DOHH2 (cell line): ENCODE data around the gene AGBL1.

ENCODE experiments used
- H3F3A ChIP-seq: fragments of 200-600 bp; sonication (generic), shearing (Covaris generic); 2 replicates; pipeline ENCODE4 v1.6.0; 2016; ENCODE audit warnings: antibody characterized with exemption, mild to moderate bottlenecking; ENCODE audit not compliant: control insufficient read depth, insufficient read depth
- H3K27ac ChIP-seq: fragments of 200-600 bp; sonication (generic); 2 replicates; pipeline ENCODE4 v1.5.1; 2014; ENCODE audit warnings: low read depth, mild to moderate bottlenecking, low read length, moderate library complexity
- H3K27me3 ChIP-seq: fragments of 200-600 bp; sonication (generic); 2 replicates; pipeline ENCODE4 v1.6.1; 2014; ENCODE audit warnings: mild to moderate bottlenecking, low read length, mixed read lengths; ENCODE audit not compliant: control insufficient read depth
- H3K36me3 ChIP-seq: fragments of 200-600 bp; sonication (generic); 2 replicates; pipeline ENCODE4 v1.6.1; 2014; ENCODE audit warnings: mild to moderate bottlenecking, low read length, moderate library complexity, mixed read lengths; ENCODE audit not compliant: control insufficient read depth
- H3K4me1 ChIP-seq: fragments of 200-600 bp; sonication (generic); 2 replicates; pipeline ENCODE4 v1.6.1; 2014; ENCODE audit warnings: mild to moderate bottlenecking, low read length, mixed read lengths; ENCODE audit not compliant: control insufficient read depth
- H3K4me2 ChIP-seq: fragments of 200-600 bp; sonication (generic); 2 replicates; pipeline ENCODE4 v1.6.0; 2014; ENCODE audit warnings: mild to moderate bottlenecking, low read length, moderate library complexity
- H3K4me3 ChIP-seq: fragments of 200-600 bp; sonication (generic); 2 replicates; pipeline ENCODE4 v1.5.1; 2014; ENCODE audit warnings: mild to moderate bottlenecking, low read length, mixed read lengths
- H3K79me2 ChIP-seq: fragments of 200-600 bp; sonication (generic); 2 replicates; pipeline ENCODE4 v1.6.1; 2014; ENCODE audit warnings: mild to moderate bottlenecking, low read length, mixed read lengths; ENCODE audit not compliant: control insufficient read depth
- H3K9me2 ChIP-seq: fragments of 200-600 bp; sonication (generic); replicated peaks from 2 replicates; pipeline ENCODE4 v1.6.1; 2014; ENCODE audit warnings: mild to moderate bottlenecking, low read length, mixed read lengths; ENCODE audit not compliant: control insufficient read depth
- H3K9me3 ChIP-seq: fragments of 200-600 bp; sonication (generic); 2 replicates; pipeline ENCODE4 v1.6.1; 2014; ENCODE audit warnings: antibody characterized with exemption, low read length, mixed read lengths; ENCODE audit not compliant: control insufficient read depth, insufficient read depth
- H4K20me1 ChIP-seq: fragments of 200-600 bp; sonication (generic); 2 replicates; pipeline ENCODE4 v1.6.0; 2014; ENCODE audit warnings: low read depth, mild to moderate bottlenecking, antibody characterized with exemption, low read length, moderate library complexity; ENCODE audit not compliant: control insufficient read depth, insufficient read depth
- CTCF ChIP-seq: fragments of 200-600 bp; sonication (generic); IDR thresholded peaks from one replicate; pipeline ENCODE4 v1.5.1; 2014; ENCODE audit warnings: antibody characterized with exemption, mild to moderate bottlenecking, low read depth, low read length; ENCODE audit not compliant: poor library complexity, severe bottlenecking
- EZH2phosphoT487 ChIP-seq: fragments of 200-600 bp; sonication (generic); IDR thresholded peaks from 2 replicates; pipeline ENCODE4 v1.6.1; 2017; ENCODE audit warnings: borderline replicate concordance, mild to moderate bottlenecking, antibody characterized with exemption, low read length, moderate library complexity, mixed read lengths

Gene AGBL1

GRCh38 chr15:86623236-86623635 is 543.6 kb downstream of the AGBL1 start:
- Histone ChIP-seq H3K9me2 (no peaks in the 10 kb centered on the region), H3K4me2 (no peak overlapping the region), H3K9me3 (no peaks in the 10 kb centered on the region), H3K27me3 (no peaks in the 10 kb centered on the region; the same call in 1 of the 2 replicates), H3K27ac (no peak overlapping the region), H3F3A (no peaks in the 10 kb centered on the region), H4K20me1 (no peaks in the 10 kb centered on the region), H3K36me3 (no peaks in the 10 kb centered on the region), H3K4me1 (no peaks in the 10 kb centered on the region), H3K79me2 (no peaks in the 10 kb centered on the region), H3K4me3 (no peak overlapping the region)
- no peak for TF ChIP-seq CTCF
- no peak for TF ChIP-seq EZH2phosphoT487

- no peaks in the 10 kb centered on the region for H3K79me2 ChIP-seq
- no peaks in the 10 kb centered on the region for H3K9me2 ChIP-seq
- H3K4me2 ChIP-seq = no peak overlapping the region
- no peaks in the 10 kb centered on the region for H3K9me3 ChIP-seq
- no peaks in the 10 kb centered on the region for H3K4me1 ChIP-seq
- H3K4me3 ChIP-seq = no peak overlapping the region
- no peaks in the 10 kb centered on the region for H3K36me3 ChIP-seq
- no peak for TF ChIP-seq CTCF
- H3F3A ChIP-seq = no peaks in the 10 kb centered on the region
- no peak overlapping the region for H3K27ac ChIP-seq
- H3K27me3 ChIP-seq = no peaks in the 10 kb centered on the region; the same call in 1 of the 2 replicates
- no peaks in the 10 kb centered on the region for H4K20me1 ChIP-seq
Measured at GRCh38 chr15:86624261-86625036, 544.8 kb downstream of the AGBL1 start.

GRCh38 chr15:86629409-86630356 is 550.0 kb downstream of the AGBL1 start:
- H3K4me2 ChIP-seq = no peak overlapping the region
- TF ChIP-seq EZH2phosphoT487 (no peak), CTCF (no peak)
- H3K9me2 ChIP-seq = no peaks in the 10 kb centered on the region
- H3K4me1 ChIP-seq = no peaks in the 10 kb centered on the region
- H3K27me3 ChIP-seq = no peaks in the 10 kb centered on the region
- no peak overlapping the region for H3K4me3 ChIP-seq
- H3K9me3 ChIP-seq = no peaks in the 10 kb centered on the region
- H4K20me1 ChIP-seq = no peaks in the 10 kb centered on the region
- H3K79me2 ChIP-seq = no peaks in the 10 kb centered on the region
- H3F3A ChIP-seq = no peaks in the 10 kb centered on the region
- H3K27ac ChIP-seq = no peak overlapping the region
- H3K36me3 ChIP-seq = no peaks in the 10 kb centered on the region
